Keratinocyte (primary cell): Measurements from ENCODE around the gene CTDSP1. TPM values are rescaled to one million over a fixed set of nuclear protein-coding genes. Genes with fewer than 3 reads are reported as not detected.
A peak's percentile ranks its signal among the peaks of the same experiment; 100 is the strongest.

Experiments used
- DNase-seq: peaks from one replicate; pipeline ENCODE4 v3.0.0-alpha.2; 2011; ENCODE audit warnings: low read depth, missing footprints, low spot score
- FAIRE-seq: peaks from 2 replicates; lab custom pipeline; 2011; peaks lifted over from hg19 to GRCh38; lab: Jason Lieb, UNC
- H2AFZ ChIP-seq: 2 replicates; pipeline ENCODE4 v1.6.0; 2012; ENCODE audit warnings: low read length, control low read depth, inconsistent platforms; ENCODE audit not compliant: control insufficient read depth
- H3K27ac ChIP-seq: 2 replicates; pipeline ENCODE4 v1.5.1; 2011; ENCODE audit warnings: low read length; ENCODE audit not compliant: control insufficient read depth, insufficient read depth
- H3K27me3 ChIP-seq: 3 replicates; pipeline ENCODE4 v1.6.0; 2011; ENCODE audit warnings: low read length; ENCODE audit not compliant: control insufficient read depth, insufficient read depth; ENCODE audit errors: extremely low read depth
- H3K36me3 ChIP-seq, 2 experiments: 2 replicates in 1 of 2; 3 replicates in 1 of 2; pipeline ENCODE4 v1.5.1; 2011; ENCODE audit warnings: low read length in 2 of 2, mild to moderate bottlenecking in 1 of 2; ENCODE audit not compliant: control insufficient read depth in 2 of 2, insufficient read depth in 2 of 2; ENCODE audit errors: extremely low read depth in 1 of 2
- H3K4me1 ChIP-seq: 3 replicates; pipeline ENCODE4 v1.5.1; 2011; ENCODE audit warnings: low read length; ENCODE audit not compliant: control insufficient read depth, insufficient read depth; ENCODE audit errors: extremely low read depth
- H3K4me2 ChIP-seq: 3 replicates; pipeline ENCODE4 v1.6.0; 2011; ENCODE audit warnings: low read depth, low read length; ENCODE audit not compliant: control insufficient read depth, insufficient read depth; ENCODE audit errors: extremely low read depth
- H3K4me3 ChIP-seq, 3 experiments: fragments of 200-600 bp in 1 of 3; sonication (generic) in 1 of 3; 2 replicates in 2 of 3; 3 replicates in 1 of 3; pipeline ENCODE4 v1.5.1; 2011 to 2016; ENCODE audit warnings: low read length in 3 of 3, mild to moderate bottlenecking in 3 of 3, control low read depth in 2 of 3, inconsistent platforms in 1 of 3, low read depth in 1 of 3, mixed read lengths in 1 of 3, mixed run types in 1 of 3, moderate library complexity in 1 of 3; ENCODE audit not compliant: control insufficient read depth in 2 of 3, insufficient read depth in 2 of 3; ENCODE audit errors: extremely low read depth in 1 of 3
- H3K79me2 ChIP-seq: 2 replicates; pipeline ENCODE4 v1.6.0; 2012; ENCODE audit warnings: low read length; ENCODE audit not compliant: control insufficient read depth, insufficient read depth
- H3K9ac ChIP-seq: 3 replicates; pipeline ENCODE4 v1.6.0; 2011; ENCODE audit warnings: low read length; ENCODE audit not compliant: control insufficient read depth, insufficient read depth; ENCODE audit errors: extremely low read depth
- H3K9me1 ChIP-seq: 3 replicates; pipeline ENCODE4 v1.6.0; 2011; ENCODE audit warnings: low read length; ENCODE audit not compliant: control insufficient read depth, insufficient read depth; ENCODE audit errors: extremely low read depth
- H3K9me3 ChIP-seq: 2 replicates; pipeline ENCODE4 v1.5.1; 2012; ENCODE audit warnings: low read depth, low read length; ENCODE audit not compliant: control insufficient read depth
- H4K20me1 ChIP-seq: 3 replicates; pipeline ENCODE4 v1.6.0; 2011; ENCODE audit warnings: low read length; ENCODE audit not compliant: control insufficient read depth, insufficient read depth; ENCODE audit errors: extremely low read depth
- CTCF ChIP-seq, 3 experiments: IDR thresholded peaks in 1 of 3; conservative IDR thresholded peaks in 1 of 3; optimal IDR thresholded peaks in 1 of 3; 2 replicates in 2 of 3; 3 replicates in 1 of 3; pipeline versions ENCODE3 to v1.5.1; 2011; ENCODE audit warnings: low read length in 3 of 3, mild to moderate bottlenecking in 3 of 3, moderate library complexity in 2 of 3, control low read depth in 1 of 3, inconsistent platforms in 1 of 3; ENCODE audit not compliant: insufficient read depth in 2 of 3; ENCODE audit errors: extremely low read depth in 1 of 3
- EZH2 ChIP-seq: IDR thresholded peaks from one replicate; pipeline ENCODE4 v1.6.1; 2012; ENCODE audit warnings: inconsistent platforms, mild to moderate bottlenecking, low read length, moderate library complexity
- dilution Hi-C: fragments of 300-500 bp; cut with MboI; formaldehyde crosslinking; loops from one replicate; pipeline ENCODE4 v1.7.0; 2020; ENCODE audit warnings: low sequenced_read_pairs; ENCODE audit not compliant: extremely low pct_ligation_motif_present
- polyA plus RNA-seq, 5 experiments: library from polyadenylated mRNA; depleted of rRNA in 3 of 5; stranded (reverse) in 3 of 5; stranded (forward) in 1 of 5; unstranded in 1 of 5; fragments of >200 nt; gene quantifications; 1 replicate in 1 of 5; 2 replicates in 3 of 5; 3 replicates in 1 of 5; pipeline versions ENCODE4 v1.2.1 to v1.2.3, GENCODE V29; 2011 to 2012; ENCODE audit warnings: missing spikeins in 2 of 5, low read depth in 1 of 5, low replicate concordance in 1 of 5

CTDSP1 gene
- polyA plus RNA-seq, 1 donor (not counting 4 experiments of a cell fraction or from before 2014, with no cell fraction given), result 38.7 TPM

GRCh38 chr2:218386505-218387368 lies 12.9 kb upstream of the CTDSP1 start:
- Histone ChIP-seq H4K20me1 (no peaks in the 10 kb centered on the region), H3K79me2 (no peaks in the 10 kb centered on the region), H3K4me3 (no peak overlapping the region), H2AFZ (no peak overlapping the region), H3K4me2 (peak overlapping the region; percentile 66), H3K9me3 (no peaks in the 10 kb centered on the region), H3K36me3 (no peaks in the 10 kb centered on the region), H3K4me1 (peaks cover 20% of the 10 kb centered on the region), H3K27me3 (peaks cover 13% of the 10 kb centered on the region), H3K9ac (no peak overlapping the region), H3K27ac (no peak overlapping the region), H3K9me1 (no peaks in the 10 kb centered on the region)
- TF ChIP-seq CTCF (optimal IDR thresholded peaks at IDR 0.05 in 1 of 3, IDR thresholded peaks at IDR 0.05 in 1 of 3, conservative IDR thresholded peaks at IDR 0.05 in 1 of 3; ENCODE audit: extremely low read depth in 1 of 3, insufficient read depth in 2 of 3, low read length in 3 of 3), result no peak
- TF ChIP-seq EZH2, result no peak
- FAIRE-seq (no peak), DNase-seq (no peak)
- dilution Hi-C loops, result no loop called here

DNA sequence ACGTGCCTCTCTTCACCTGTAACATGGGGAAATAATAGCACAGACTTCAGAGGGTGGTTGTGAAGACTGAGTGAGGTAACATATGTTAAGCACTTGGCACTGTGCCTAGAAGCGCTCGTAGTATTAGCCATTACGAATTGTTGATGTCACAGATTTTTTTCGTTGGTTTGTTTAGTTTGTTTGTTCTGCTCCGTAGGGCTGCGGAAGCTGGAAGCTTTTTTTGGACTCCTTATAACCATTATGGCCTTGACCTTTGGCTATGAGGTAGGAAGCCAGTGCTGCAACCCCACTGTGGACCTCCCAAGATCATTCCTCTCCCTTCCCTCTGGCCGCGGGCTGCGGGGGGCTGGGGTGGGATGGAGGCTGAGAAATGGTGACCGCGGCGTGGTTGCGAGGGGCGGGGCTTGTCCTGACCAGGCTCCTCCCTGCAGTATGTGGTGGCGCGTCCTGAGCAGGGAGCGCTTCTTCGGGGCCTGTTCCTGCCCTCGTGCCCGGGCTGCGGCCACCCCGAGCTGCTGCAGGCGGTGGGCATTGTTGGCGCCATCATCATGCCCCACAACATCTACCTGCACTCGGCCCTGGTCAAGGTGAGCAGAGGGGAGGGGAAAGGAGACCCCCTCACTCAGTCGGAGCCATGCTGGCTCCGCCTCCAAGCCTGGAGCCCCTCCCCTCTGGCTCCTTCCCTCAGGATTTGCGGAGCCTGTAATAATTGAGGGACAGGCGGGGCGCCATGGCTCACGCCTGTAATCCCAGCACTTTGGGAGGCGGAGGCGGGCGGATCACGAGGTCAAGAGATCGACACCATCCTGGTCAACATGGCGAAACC lies 12.1 kb upstream of the CTDSP1 start:
- H4K20me1 ChIP-seq, result no peaks in the 10 kb centered on the region
- no peak overlapping the region for H3K27ac ChIP-seq

More for the DNA sequence above, 12.1 kb upstream of the CTDSP1 start:
- peaks cover 5% of the 10 kb centered on the region for H3K27me3 ChIP-seq
- no peaks in the 10 kb centered on the region for H3K36me3 ChIP-seq
- H3K4me3 ChIP-seq, result peak overlapping the region; percentile 1 to 55 (median 18)
- DNase-seq (no peak), FAIRE-seq (peak; percentile 52)
- H3K79me2 ChIP-seq, result no peaks in the 10 kb centered on the region
- dilution Hi-C loops, result no loop called here
- peak overlapping the region; percentile 75 for H2AFZ ChIP-seq
- TF ChIP-seq EZH2 (no peak), CTCF (optimal IDR thresholded peaks at IDR 0.05 in 1 of 3, IDR thresholded peaks at IDR 0.05 in 1 of 3, conservative IDR thresholded peaks at IDR 0.05 in 1 of 3; ENCODE audit: extremely low read depth in 1 of 3, insufficient read depth in 2 of 3, low read length in 3 of 3) (no peak)
- peak overlapping the region; percentile 66 for H3K4me2 ChIP-seq
- H3K9ac ChIP-seq, result peak overlapping the region; percentile 15
- peaks cover 16% of the 10 kb centered on the region for H3K4me1 ChIP-seq
- no peaks in the 10 kb centered on the region for H3K9me1 ChIP-seq
- H3K9me3 ChIP-seq, result no peaks in the 10 kb centered on the region
